PFSK-1 (cell line): ENCODE results near the gene HDHD5.

Experiments
- FOXP2 ChIP-seq: optimal IDR thresholded peaks from 2 replicates; pipeline ENCODE3; 2011; ENCODE audit warnings: borderline replicate concordance, control low read depth, inconsistent platforms; ENCODE audit not compliant: insufficient read depth; ENCODE audit errors: extremely low read length, extremely low read depth
- POLR2AphosphoS5 ChIP-seq: IDR thresholded peaks from 2 replicates; pipeline ENCODE4 v1.6.1; 2012; ENCODE audit warnings: low read depth, mild to moderate bottlenecking, control low read depth, low read length, moderate library complexity
- SIN3A ChIP-seq: IDR thresholded peaks from 2 replicates; pipeline ENCODE4 v1.6.1; 2012; ENCODE audit warnings: mild to moderate bottlenecking, low read length, moderate library complexity, borderline replicate concordance; ENCODE audit not compliant: insufficient read depth
- TAF1 ChIP-seq: IDR thresholded peaks from 2 replicates; pipeline ENCODE4 v1.6.1; 2012; ENCODE audit warnings: low read length, control low read depth, borderline replicate concordance; ENCODE audit not compliant: insufficient read depth
- TF ChIP-seq, protein P1 (sequence below), 2 experiments: IDR thresholded peaks; 2 replicates each; pipeline versions ENCODE4 v1.6.1 to v1.8.0; 2011 to 2012; ENCODE audit warnings: low read depth in 2 of 2, low read length in 2 of 2, control low read depth in 1 of 2, inconsistent platforms in 1 of 2, mild to moderate bottlenecking in 1 of 2, moderate library complexity in 1 of 2; ENCODE audit not compliant: insufficient read depth in 1 of 2

HDHD5 gene

GRCh38 chr22:17155941-17156340 is 3.1 kb downstream of the HDHD5 start:
- TF ChIP-seq FOXP2: no peak
- TF ChIP-seq, protein P1, sequence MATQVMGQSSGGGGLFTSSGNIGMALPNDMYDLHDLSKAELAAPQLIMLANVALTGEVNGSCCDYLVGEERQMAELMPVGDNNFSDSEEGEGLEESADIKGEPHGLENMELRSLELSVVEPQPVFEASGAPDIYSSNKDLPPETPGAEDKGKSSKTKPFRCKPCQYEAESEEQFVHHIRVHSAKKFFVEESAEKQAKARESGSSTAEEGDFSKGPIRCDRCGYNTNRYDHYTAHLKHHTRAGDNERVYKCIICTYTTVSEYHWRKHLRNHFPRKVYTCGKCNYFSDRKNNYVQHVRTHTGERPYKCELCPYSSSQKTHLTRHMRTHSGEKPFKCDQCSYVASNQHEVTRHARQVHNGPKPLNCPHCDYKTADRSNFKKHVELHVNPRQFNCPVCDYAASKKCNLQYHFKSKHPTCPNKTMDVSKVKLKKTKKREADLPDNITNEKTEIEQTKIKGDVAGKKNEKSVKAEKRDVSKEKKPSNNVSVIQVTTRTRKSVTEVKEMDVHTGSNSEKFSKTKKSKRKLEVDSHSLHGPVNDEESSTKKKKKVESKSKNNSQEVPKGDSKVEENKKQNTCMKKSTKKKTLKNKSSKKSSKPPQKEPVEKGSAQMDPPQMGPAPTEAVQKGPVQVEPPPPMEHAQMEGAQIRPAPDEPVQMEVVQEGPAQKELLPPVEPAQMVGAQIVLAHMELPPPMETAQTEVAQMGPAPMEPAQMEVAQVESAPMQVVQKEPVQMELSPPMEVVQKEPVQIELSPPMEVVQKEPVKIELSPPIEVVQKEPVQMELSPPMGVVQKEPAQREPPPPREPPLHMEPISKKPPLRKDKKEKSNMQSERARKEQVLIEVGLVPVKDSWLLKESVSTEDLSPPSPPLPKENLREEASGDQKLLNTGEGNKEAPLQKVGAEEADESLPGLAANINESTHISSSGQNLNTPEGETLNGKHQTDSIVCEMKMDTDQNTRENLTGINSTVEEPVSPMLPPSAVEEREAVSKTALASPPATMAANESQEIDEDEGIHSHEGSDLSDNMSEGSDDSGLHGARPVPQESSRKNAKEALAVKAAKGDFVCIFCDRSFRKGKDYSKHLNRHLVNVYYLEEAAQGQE (IDR thresholded peaks at IDR 0.05; ENCODE audit: insufficient read depth in 1 of 2, low read depth in 2 of 2, low read length in 2 of 2): no peak
- no peak for TF ChIP-seq TAF1
- TF ChIP-seq POLR2AphosphoS5: no peak
- no peak for TF ChIP-seq SIN3A

DNA sequence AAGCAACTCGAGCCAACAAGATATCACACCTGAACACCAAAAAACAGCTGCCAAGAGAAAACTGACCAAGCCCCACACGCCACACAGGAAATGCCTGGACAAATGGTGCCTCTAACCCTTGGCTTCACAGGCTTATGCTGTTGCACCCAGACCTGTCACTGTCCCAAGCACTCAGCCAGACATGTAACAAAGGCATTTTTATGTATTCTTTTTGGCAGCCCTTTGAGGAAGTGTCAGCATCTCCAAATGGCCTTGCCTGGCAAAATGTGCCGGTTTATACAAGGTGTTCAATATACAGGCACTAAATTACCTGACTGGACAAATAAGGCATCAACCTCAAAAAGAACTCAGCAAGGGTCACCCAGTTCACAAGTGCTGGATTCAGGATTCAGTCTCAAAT is 6.1 kb downstream of the HDHD5 start:
- TF ChIP-seq SIN3A (no peak), POLR2AphosphoS5 (no peak), FOXP2 (no peak), TAF1 (no peak)
- TF ChIP-seq, protein P1 (IDR thresholded peaks at IDR 0.05; ENCODE audit: insufficient read depth in 1 of 2, low read depth in 2 of 2, low read length in 2 of 2): no peak

DNA sequence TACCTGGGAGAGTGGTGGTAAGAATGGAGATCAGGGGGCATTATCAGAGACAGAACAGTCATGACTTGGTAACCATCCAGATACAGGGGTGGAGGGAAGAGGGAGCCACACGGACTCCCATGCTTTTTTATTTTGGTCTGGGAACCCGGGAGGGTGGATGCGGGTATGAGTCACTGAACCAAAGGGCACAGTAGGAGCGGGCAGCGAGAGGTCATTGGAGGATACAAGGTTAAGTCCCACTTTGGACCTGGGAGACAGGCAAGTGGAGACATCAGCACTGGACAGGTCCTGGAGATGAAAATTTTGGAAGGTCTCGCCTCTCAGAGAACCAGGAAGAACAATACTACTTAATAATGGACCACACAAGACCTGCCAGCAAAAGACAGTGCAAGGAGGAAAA is 6.7 kb downstream of the HDHD5 start:
- no peak for TF ChIP-seq FOXP2
- no peak for TF ChIP-seq TAF1
- no peak for TF ChIP-seq SIN3A
- no peak for TF ChIP-seq POLR2AphosphoS5
- TF ChIP-seq, protein P1 (IDR thresholded peaks at IDR 0.05; ENCODE audit: insufficient read depth in 1 of 2, low read depth in 2 of 2, low read length in 2 of 2): peak in 1 of 2 experiments; percentile 48; a peak in 1 of 4 replicates

DNA sequence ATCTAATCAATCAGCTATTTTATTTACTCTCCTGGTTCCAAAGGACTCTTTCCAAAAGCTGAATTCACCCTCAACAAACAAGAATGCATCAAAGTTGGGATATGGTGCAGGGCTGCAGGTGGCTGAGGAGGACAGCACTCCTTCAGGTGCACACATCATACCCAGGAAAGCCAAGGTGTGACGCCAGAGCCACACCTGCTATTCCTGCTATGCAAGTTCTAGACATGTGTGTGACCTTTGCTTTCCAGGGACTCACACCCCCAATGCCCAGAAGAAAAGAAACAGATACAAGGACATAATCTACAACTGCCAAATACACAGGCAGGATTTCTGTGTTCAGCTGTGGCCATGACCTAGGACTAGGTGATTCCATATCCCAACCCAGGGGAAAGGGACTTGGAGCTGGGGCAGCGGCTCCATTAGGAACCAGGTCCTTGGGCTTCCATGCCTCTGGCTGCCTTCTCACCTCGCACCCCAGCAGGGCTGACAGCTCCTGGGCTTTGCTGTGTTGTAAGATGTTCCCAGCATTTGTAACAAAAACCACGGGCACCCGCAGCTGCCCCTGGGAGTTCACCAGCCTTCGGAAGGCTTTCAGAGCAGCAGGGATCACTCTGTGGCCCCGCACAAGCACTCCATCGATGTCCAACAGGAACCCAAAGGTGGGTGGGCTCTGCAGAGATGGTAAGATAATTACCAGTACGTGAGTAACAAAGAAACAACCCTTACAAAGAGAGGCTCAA is 9.8 kb downstream of the HDHD5 start:
- TF ChIP-seq, protein P1 (IDR thresholded peaks at IDR 0.05; ENCODE audit: insufficient read depth in 1 of 2, low read depth in 2 of 2, low read length in 2 of 2): no peak
- no peak for TF ChIP-seq SIN3A
- no peak for TF ChIP-seq FOXP2
- TF ChIP-seq POLR2AphosphoS5: no peak
- no peak for TF ChIP-seq TAF1
